ENCODE data around the gene IQCN. TPM values are rescaled to one million over a fixed set of nuclear protein-coding genes. Genes with fewer than 3 reads are reported as not detected.

Gene IQCN
- total RNA-seq, 2 donors from 2014 or later, result 0.52 to 1.5 TPM

DNA sequence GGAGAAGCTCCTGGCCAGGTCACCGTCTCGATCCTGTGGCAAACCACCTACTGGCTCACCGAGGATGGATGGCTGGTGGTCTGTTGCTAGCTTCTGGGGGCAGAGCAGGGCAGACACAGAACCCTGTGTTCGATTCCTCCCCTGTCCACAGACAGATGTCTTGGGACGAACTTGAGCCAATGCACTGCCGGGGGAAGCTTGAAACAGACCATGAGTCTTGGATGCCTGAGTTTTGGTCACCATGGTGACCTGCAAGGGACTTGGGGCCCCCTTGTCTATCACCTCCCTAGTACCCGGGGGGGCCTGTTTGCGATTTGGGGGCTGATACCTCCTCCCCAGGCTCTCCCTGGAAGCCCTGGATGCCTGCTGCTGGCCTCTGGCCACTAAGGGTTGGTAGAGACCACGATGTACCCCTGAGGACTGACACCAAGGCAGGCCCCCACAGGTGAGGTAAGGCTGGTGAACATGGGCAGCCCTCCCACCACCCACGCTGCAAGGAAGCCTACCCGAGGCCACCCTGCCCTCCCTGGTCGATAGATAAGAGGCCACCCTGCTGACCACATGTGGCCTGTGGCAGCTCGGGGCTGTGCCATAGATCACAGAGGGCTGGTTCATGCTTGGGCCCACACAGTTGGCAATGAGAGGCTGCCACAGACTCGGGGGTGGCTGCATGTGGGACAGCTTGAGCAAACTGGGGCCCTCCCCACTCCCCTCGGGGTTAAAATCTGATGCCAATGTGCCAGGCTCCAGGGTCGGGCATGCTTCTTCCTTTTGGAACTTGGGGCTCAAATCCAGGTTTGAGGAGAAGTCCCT lies 10.7 kb downstream of the IQCN start:
- no peaks in the 10 kb centered on the region for H3K4me1 ChIP-seq
- H3K27ac ChIP-seq, result no peak overlapping the region
- peaks cover 19% of the 10 kb centered on the region for H3K36me3 ChIP-seq
- TF ChIP-seq, protein P1, sequence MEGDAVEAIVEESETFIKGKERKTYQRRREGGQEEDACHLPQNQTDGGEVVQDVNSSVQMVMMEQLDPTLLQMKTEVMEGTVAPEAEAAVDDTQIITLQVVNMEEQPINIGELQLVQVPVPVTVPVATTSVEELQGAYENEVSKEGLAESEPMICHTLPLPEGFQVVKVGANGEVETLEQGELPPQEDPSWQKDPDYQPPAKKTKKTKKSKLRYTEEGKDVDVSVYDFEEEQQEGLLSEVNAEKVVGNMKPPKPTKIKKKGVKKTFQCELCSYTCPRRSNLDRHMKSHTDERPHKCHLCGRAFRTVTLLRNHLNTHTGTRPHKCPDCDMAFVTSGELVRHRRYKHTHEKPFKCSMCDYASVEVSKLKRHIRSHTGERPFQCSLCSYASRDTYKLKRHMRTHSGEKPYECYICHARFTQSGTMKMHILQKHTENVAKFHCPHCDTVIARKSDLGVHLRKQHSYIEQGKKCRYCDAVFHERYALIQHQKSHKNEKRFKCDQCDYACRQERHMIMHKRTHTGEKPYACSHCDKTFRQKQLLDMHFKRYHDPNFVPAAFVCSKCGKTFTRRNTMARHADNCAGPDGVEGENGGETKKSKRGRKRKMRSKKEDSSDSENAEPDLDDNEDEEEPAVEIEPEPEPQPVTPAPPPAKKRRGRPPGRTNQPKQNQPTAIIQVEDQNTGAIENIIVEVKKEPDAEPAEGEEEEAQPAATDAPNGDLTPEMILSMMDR (IDR thresholded peaks at IDR 0.05), result no peak
- H3K4me3 ChIP-seq, result no peak overlapping the region
- no peak for DNase-seq (ENCODE audit: low spot score)
- no peaks in the 10 kb centered on the region for H3K27me3 ChIP-seq
- H3K9me3 ChIP-seq, result no peaks in the 10 kb centered on the region

DNA sequence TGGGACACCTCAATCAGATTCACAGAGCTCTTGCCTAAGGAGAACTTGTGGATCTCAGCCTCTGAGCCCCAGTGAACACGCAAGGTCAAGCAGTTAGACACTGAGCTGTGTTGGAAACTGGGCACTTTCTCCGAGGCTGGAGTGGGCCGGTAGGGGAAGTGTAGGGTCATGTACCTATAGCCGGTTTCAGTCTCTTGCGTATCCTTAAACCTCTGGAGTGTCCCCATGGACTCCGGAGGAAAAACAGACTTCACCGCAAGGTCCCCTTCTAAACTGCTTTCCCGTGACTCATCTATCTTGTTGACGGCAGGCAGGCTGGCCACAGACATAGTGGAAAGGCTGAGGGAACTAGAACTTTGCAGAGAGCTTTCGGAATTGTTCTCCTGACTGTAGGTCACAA lies 11.3 kb downstream of the IQCN start:
- Histone ChIP-seq H3K27me3 (no peaks in the 10 kb centered on the region), H3K4me3 (no peak overlapping the region), H3K4me1 (no peaks in the 10 kb centered on the region), H3K27ac (no peak overlapping the region), H3K9me3 (no peaks in the 10 kb centered on the region), H3K36me3 (peaks cover 19% of the 10 kb centered on the region)
- TF ChIP-seq, protein P1 (IDR thresholded peaks at IDR 0.05), result no peak
- no peak for DNase-seq (ENCODE audit: low spot score)

DNA sequence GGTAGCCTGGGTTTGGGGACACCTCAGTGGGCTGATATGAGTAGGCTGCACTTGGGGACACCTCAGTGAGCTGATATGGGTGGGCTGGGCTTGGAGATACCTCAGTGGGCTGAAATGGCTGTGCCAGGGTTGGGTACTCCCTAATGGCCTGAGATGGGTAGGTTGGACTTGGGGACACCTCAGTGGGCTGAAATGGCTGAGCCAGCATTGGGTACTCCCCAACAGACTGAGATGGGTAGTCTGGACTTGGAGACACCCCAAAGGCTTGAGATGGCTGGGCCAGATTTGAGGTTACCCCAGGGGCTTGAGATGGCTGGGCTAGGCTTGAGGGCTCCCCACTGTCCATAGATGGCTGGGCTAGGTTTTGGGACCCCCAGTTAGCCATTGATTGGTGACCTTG lies 12.1 kb downstream of the IQCN start:
- Histone ChIP-seq H3K27me3 (no peaks in the 10 kb centered on the region), H3K4me3 (no peak overlapping the region), H3K27ac (no peak overlapping the region), H3K4me1 (no peaks in the 10 kb centered on the region), H3K36me3 (peaks cover 15% of the 10 kb centered on the region), H3K9me3 (no peaks in the 10 kb centered on the region)
- no peak for DNase-seq (ENCODE audit: low spot score)
- TF ChIP-seq, protein P1 (IDR thresholded peaks at IDR 0.05), result no peak

DNA sequence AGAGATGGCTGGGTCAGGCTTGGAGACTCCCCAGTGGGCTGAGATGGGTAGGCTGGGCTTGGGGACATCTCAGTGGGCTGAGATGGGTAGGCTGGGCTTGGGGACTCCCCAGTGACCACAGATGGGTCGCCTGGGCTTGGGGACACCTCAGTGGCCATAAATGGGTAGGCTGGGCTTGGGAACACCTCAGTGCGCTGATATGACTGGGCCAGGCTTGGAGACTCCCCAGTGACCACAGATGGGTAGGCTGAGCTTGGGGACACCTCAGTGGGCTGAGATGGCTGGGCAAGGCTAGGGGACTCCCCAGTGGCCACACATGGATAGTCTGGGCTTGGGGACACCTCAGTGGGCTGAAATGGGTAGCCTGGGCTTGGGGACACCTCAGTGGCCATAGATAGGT lies 12.8 kb downstream of the IQCN start:
- H3K36me3 ChIP-seq, result peaks cover 9% of the 10 kb centered on the region
- H3K27ac ChIP-seq, result no peak overlapping the region
- no peaks in the 10 kb centered on the region for H3K27me3 ChIP-seq
- no peaks in the 10 kb centered on the region for H3K4me1 ChIP-seq
- H3K9me3 ChIP-seq, result no peaks in the 10 kb centered on the region
- no peak overlapping the region for H3K4me3 ChIP-seq
- TF ChIP-seq, protein P1 (IDR thresholded peaks at IDR 0.05), result no peak
- no peak for DNase-seq (ENCODE audit: low spot score)

DNA sequence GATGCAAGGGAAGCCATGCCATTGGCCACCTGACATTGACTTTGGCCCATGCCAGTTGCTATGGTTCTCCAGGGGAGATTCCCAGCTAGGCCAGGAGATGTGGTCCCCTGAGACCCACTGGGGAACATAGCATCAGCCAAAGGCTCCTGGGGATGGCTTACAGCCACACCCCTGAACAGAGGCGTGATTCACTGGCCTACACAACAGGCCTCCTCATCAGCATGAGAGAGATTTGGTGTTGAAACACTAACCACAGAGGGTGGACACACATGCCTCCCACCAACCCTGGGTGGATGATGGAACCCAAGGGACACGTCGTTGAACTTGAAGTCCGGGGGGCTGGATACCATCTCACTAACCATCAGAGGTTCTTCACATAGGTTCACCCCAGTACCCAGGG lies 14.4 kb downstream of the IQCN start:
- no peak for DNase-seq (ENCODE audit: low spot score)
- TF ChIP-seq, protein P1 (IDR thresholded peaks at IDR 0.05), result no peak
- no peak overlapping the region for H3K27ac ChIP-seq
- no peaks in the 10 kb centered on the region for H3K27me3 ChIP-seq
- H3K9me3 ChIP-seq, result no peaks in the 10 kb centered on the region
- no peaks in the 10 kb centered on the region for H3K4me1 ChIP-seq
- no peak overlapping the region for H3K4me3 ChIP-seq
- no peaks in the 10 kb centered on the region for H3K36me3 ChIP-seq
